ENCODE results near the gene WDR26.

Gene WDR26

DNA sequence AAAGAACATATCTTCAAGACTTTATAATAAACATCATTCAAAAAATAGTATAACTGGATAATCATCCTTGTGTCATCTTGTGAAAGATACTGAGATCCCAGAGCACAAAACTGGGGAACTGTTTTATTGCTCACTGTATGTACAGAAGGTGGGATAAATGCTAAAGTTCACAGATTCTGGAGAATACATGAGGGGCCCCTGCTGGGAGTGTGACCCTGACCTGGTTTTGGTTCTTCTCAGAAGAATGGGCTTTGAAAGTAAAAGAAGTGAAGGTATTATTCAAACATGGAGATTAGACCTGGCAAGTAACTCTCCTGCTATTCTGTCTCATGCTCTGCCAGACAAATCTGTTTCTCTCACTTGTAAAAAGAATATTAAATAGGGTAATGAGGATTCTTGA is 14.5 kb downstream of the WDR26 start:
- TF ChIP-seq, protein P1, sequence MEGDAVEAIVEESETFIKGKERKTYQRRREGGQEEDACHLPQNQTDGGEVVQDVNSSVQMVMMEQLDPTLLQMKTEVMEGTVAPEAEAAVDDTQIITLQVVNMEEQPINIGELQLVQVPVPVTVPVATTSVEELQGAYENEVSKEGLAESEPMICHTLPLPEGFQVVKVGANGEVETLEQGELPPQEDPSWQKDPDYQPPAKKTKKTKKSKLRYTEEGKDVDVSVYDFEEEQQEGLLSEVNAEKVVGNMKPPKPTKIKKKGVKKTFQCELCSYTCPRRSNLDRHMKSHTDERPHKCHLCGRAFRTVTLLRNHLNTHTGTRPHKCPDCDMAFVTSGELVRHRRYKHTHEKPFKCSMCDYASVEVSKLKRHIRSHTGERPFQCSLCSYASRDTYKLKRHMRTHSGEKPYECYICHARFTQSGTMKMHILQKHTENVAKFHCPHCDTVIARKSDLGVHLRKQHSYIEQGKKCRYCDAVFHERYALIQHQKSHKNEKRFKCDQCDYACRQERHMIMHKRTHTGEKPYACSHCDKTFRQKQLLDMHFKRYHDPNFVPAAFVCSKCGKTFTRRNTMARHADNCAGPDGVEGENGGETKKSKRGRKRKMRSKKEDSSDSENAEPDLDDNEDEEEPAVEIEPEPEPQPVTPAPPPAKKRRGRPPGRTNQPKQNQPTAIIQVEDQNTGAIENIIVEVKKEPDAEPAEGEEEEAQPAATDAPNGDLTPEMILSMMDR (IDR thresholded peaks at IDR 0.05; ENCODE audit: low read depth, low read length) = no peak
- H3K4me3 ChIP-seq (ENCODE audit: low read depth, low read length) = no peak overlapping the region
- no peak for DNase-seq (ENCODE audit: low read depth, low spot score)
- in situ Hi-C loops (cut with HindIII; ENCODE audit: low sequenced_read_pairs) = loop anchor here (10.0 kb wide), 1 partner anchor 45 kb away; no protein-coding TSS in a partner anchor

DNA sequence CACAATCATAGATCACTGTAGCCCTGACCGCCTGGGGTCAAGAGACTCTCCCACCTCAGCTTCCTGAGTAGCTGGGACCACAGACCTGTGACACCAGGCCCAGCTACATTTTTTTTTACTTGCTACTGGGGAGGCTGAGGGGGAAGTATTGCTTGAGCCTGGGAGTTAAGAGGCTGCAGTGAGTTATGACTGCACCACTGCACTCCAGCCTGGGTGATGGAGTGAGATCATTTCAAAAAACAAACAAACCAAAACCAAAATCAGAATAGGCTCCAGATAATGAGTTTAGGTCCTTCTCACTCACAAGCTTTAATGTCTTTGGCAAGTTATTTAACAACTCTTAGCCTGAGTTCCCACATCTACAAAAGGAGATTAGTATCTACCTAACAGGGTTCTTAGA is 22.8 kb downstream of the WDR26 start:
- no peak for DNase-seq (ENCODE audit: low read depth, low spot score)
- TF ChIP-seq, protein P1 (IDR thresholded peaks at IDR 0.05; ENCODE audit: low read depth, low read length) = no peak
- in situ Hi-C loops (cut with HindIII; ENCODE audit: low sequenced_read_pairs) = no loop called here
- H3K4me3 ChIP-seq (ENCODE audit: low read depth, low read length) = no peak overlapping the region

DNA sequence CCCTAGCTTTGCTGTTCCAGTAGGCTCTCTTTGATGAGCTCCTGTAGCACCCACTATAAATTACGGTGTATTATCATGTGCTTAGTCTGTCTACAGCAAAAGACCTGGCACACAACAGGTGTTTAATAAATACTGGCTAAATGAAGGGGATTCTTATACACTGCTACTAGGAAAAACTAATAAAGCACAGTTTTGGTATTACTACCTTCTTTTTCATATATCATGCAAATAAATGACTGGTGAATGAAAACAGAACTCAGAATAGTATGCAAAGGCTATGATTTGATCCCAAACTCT is 26.4 kb downstream of the WDR26 start:
- H3K4me3 ChIP-seq (ENCODE audit: low read depth, low read length) = no peak overlapping the region
- TF ChIP-seq, protein P1 (IDR thresholded peaks at IDR 0.05; ENCODE audit: low read depth, low read length) = no peak
- in situ Hi-C loops (cut with HindIII; ENCODE audit: low sequenced_read_pairs) = no loop called here
- no peak for DNase-seq (ENCODE audit: low read depth, low spot score)

DNA sequence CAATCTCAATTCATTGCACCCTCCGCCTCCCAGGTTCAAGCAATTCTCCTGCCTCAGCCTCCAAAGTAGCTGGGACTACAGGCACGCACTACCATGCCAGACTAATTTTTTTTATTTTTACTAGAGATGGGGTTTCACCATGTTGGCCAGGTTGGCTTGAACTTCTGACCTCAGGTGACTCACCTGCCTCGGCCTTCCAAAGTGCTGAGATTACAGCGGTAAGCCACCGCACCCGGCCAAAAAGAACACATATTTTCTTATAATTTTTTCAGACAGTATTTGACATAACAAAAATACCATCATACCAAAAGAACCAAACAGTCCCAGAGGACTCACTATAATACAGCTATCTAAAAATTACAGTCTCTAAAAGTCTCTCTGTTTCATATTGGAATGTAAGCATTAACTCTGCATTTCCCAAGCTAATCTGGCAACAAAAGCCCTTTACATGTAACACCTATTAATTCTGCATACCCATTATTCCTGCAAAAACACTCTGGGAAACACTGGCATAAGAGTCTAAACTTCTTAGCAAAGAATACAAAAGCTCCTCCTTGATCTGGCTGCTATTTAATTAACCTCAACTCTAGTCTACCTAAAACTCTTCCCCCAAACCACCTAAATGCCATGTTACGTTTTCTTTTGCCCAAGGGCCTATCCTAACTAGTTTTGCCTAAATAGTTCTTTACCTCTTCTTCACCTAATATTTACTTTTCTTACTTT is 26.9 kb downstream of the WDR26 start:
- in situ Hi-C loops (cut with HindIII; ENCODE audit: low sequenced_read_pairs) = no loop called here
- no peak overlapping the region for H3K4me3 ChIP-seq (ENCODE audit: low read depth, low read length)
- TF ChIP-seq, protein P1 (IDR thresholded peaks at IDR 0.05; ENCODE audit: low read depth, low read length) = no peak
- no peak for DNase-seq (ENCODE audit: low read depth, low spot score)

DNA sequence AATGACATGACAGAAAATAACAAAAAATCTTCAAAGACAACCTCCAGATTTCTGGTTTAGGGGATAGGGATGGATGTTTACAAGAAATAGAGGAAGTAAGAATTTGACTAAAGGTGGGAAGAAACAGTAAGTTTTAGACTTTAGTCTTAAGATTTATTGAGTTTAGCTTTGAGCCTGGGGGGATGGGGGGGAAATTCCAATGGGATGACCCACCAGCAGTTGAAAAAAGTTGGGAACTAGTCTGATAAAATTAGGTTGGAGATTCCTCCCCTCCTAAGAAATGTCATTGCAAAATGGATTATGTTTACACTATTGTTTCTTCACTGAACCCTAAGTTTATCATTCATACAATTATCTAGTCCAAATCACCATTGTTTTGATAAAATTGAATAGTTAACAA is 28.4 kb downstream of the WDR26 start:
- no peak for DNase-seq (ENCODE audit: low read depth, low spot score)
- TF ChIP-seq, protein P1 (IDR thresholded peaks at IDR 0.05; ENCODE audit: low read depth, low read length) = no peak
- in situ Hi-C loops (cut with HindIII; ENCODE audit: low sequenced_read_pairs) = no loop called here
- no peak overlapping the region for H3K4me3 ChIP-seq (ENCODE audit: low read depth, low read length)

DNA sequence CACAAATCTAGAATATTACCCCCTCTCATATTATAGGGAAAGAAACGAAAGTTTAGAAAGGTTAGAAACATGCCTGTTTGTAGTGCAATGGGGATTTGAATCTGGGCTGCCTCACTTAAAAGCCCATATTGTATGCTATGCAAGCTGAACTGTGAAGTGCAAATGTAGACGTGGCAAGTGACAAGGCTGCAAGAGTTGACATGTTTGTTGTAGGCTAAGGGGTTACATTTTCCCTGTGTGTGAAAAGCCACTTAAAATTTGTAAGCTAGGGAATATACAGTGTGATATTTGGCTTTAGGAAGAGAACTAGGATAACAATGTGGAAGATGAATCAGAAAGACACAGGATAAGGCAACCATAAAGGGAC is 29.0 kb downstream of the WDR26 start:
- in situ Hi-C loops (cut with HindIII; ENCODE audit: low sequenced_read_pairs) = no loop called here
- no peak overlapping the region for H3K4me3 ChIP-seq (ENCODE audit: low read depth, low read length)
- TF ChIP-seq, protein P1 (IDR thresholded peaks at IDR 0.05; ENCODE audit: low read depth, low read length) = no peak
- no peak for DNase-seq (ENCODE audit: low read depth, low spot score)
